PFSK-1 (cell line): ENCODE results near the gene PPP3CA.

ENCODE experiments used
- POLR2AphosphoS5 ChIP-seq: IDR thresholded peaks from 2 replicates; pipeline ENCODE4 v1.6.1; 2012; ENCODE audit warnings: low read depth, mild to moderate bottlenecking, control low read depth, low read length, moderate library complexity
- TAF1 ChIP-seq: IDR thresholded peaks from 2 replicates; pipeline ENCODE4 v1.6.1; 2012; ENCODE audit warnings: low read length, control low read depth, borderline replicate concordance; ENCODE audit not compliant: insufficient read depth

DNA sequence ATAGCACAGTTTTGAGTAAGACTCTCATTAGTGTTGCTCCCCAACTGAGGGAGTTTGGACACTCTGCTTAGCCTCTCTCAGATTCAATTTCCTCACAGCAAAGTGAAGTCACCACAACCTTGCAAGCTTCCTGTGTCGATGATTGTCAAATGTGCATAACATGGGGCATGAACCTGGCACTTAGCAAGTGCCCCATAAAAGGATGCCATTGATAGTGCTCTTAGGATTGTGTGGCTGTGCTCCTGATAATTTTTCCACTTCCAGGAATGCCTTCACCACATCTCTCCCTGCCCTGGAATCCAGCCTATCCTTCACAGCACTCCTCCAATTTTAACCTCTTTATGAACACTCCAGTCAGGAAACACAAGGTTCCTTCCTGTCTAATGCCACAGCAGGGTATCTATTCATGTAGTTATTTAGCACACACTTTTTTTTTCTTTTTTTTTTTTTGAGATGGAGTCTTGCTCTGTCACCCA is 309.4 kb downstream of the PPP3CA start:
- TF ChIP-seq POLR2AphosphoS5 (no peak), TAF1 (no peak)
